OCI-LY7 (cell line): ENCODE data around the gene CCDC102B. TPM values are rescaled to one million over a fixed set of nuclear protein-coding genes. Genes with fewer than 3 reads are reported as not detected.
"Not testable (repeated sequence)": the region's sequence is repeated elsewhere in the genome, so short reads cannot be mapped to it uniquely, and the experiment has no call there.

Source experiments
- BruUV-seq: library from RNA; stranded (reverse); fragments of 400-500 nt; replicated peaks from 2 replicates; lab custom pipeline; 2021; lab: Mats Ljungman, UMichigan
- CTCF ChIA-PET: fragments of 300-600 bp; sonication (Branson Sonifier 250); formaldehyde crosslinking; loops from one replicate; lab custom pipeline; 2022; ENCODE audit warnings: antibody characterized with exemption; ENCODE audit not compliant: unreplicated experiment; lab: Charles Lee
- POLR2A ChIA-PET: fragments of 300-600 bp; sonication (Branson Sonifier 250); formaldehyde crosslinking; loops from one replicate; lab custom pipeline; 2022; ENCODE audit warnings: antibody characterized with exemption; lab: Charles Lee
- DNase-seq: peaks from one replicate; pipeline ENCODE4 v3.0.0-alpha.2; 2015; ENCODE audit warnings: low spot score
- H2AFZ ChIP-seq: fragments of 200-600 bp; sonication (generic), shearing (Covaris generic); 2 replicates; pipeline ENCODE4 v1.6.1; 2014; ENCODE audit warnings: mild to moderate bottlenecking, antibody characterized with exemption, low read length, moderate library complexity
- H3K27ac ChIP-seq: fragments of 200-600 bp; sonication (generic); 2 replicates; pipeline ENCODE4 v1.5.1; 2014; ENCODE audit warnings: mixed run types, low read depth, mild to moderate bottlenecking, moderate library complexity, low read length, inconsistent platforms; ENCODE audit not compliant: poor library complexity, severe bottlenecking
- H3K36me3 ChIP-seq: fragments of 200-600 bp; sonication (generic); 2 replicates; pipeline ENCODE4 v1.6.1; 2014; ENCODE audit warnings: mild to moderate bottlenecking, antibody characterized with exemption, low read length, moderate library complexity, mixed read lengths; ENCODE audit not compliant: insufficient read depth
- H3K4me1 ChIP-seq: fragments of 200-600 bp; sonication (generic); 2 replicates; pipeline ENCODE4 v1.5.1; 2014; ENCODE audit warnings: mild to moderate bottlenecking, low read length; ENCODE audit not compliant: insufficient read depth, poor library complexity, severe bottlenecking
- H3K4me2 ChIP-seq: fragments of 200-600 bp; sonication (generic); 2 replicates; pipeline ENCODE4 v1.6.1; 2014; ENCODE audit warnings: mild to moderate bottlenecking, low read length
- H3K4me3 ChIP-seq: fragments of 200-600 bp; sonication (generic); 2 replicates; pipeline ENCODE4 v1.5.1; 2014; ENCODE audit warnings: mild to moderate bottlenecking, low read depth, low read length; ENCODE audit not compliant: poor library complexity, severe bottlenecking
- H3K79me2 ChIP-seq: fragments of 200-600 bp; sonication (generic); 2 replicates; pipeline ENCODE4 v1.6.1; 2016; ENCODE audit warnings: low read depth, mild to moderate bottlenecking, low read length, moderate library complexity, mixed read lengths; ENCODE audit not compliant: insufficient read depth
- H3K9me2 ChIP-seq: fragments of 200-600 bp; sonication (generic); 2 replicates; pipeline ENCODE4 v1.6.1; 2016; ENCODE audit warnings: mild to moderate bottlenecking, low read length, mixed read lengths; ENCODE audit not compliant: insufficient read depth
- H3K9me3 ChIP-seq: fragments of 200-600 bp; sonication (generic); 2 replicates; pipeline ENCODE4 v1.6.1; 2014; ENCODE audit warnings: mild to moderate bottlenecking, mixed run types, low read length, mixed read lengths
- H4K20me1 ChIP-seq: fragments of 200-600 bp; sonication (generic); 2 replicates; pipeline ENCODE4 v1.6.1; 2014; ENCODE audit warnings: mild to moderate bottlenecking, antibody characterized with exemption, low read length, moderate library complexity, mixed read lengths; ENCODE audit not compliant: insufficient read depth
- CTCF ChIP-seq: fragments of 200-600 bp; sonication (generic); conservative IDR thresholded peaks from 2 replicates; pipeline ENCODE4 v1.5.1; 2014; ENCODE audit warnings: mild to moderate bottlenecking, antibody characterized with exemption, low read length, moderate library complexity, mixed read lengths
- EZH2phosphoT487 ChIP-seq: fragments of 200-600 bp; sonication (generic); IDR thresholded peaks from 2 replicates; pipeline ENCODE4 v1.6.1; 2018; ENCODE audit warnings: low read depth, borderline replicate concordance, mild to moderate bottlenecking, mixed run types, antibody characterized with exemption, low read length, moderate library complexity, mixed read lengths
- intact Hi-C: fragments of 100-400 bp; cut with micrococcal nuclease; formaldehyde crosslinking; loops from one replicate; pipeline ENCODE4 v1.10.0; 2022; ENCODE audit not compliant: unreplicated experiment
- total RNA-seq, 2 experiments: library from RNA; depleted of rRNA in 1 of 2; stranded (reverse); fragments of >200 nt in 1 of 2; shearing (Covaris generic) in 1 of 2; gene quantifications; 2 replicates each; pipeline ENCODE4 v1.2.3, GENCODE V29; 2014 to 2022

Gene CCDC102B
- total RNA-seq, 2 experiments from 2014 or later = 0.46 to 0.54 TPM

DNA sequence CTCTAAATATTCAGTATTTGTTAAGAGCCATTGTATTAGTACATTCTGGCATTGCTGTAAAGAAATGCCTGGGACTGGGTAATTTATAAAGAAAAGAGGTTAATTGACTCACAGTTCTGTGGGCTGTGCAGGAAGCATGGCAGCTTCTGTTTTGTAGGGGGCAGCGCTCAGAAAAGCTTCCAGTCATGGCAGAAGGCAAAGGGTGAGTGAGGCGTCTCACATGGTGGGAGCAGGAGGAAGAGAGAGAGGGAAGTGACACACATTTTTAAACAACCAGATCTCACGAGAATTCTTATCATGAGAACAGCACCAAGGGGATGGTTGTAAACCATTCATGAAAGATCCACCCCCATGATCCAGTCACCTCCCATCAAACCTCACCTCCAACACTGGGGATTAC lies 13.8 kb upstream of the CCDC102B start:
- Histone ChIP-seq H3K4me2 (no peak overlapping the region), H3K36me3 (no peaks in the 10 kb centered on the region), H3K79me2 (no peaks in the 10 kb centered on the region), H3K4me3 (no peak overlapping the region), H4K20me1 (no peaks in the 10 kb centered on the region), H3K9me3 (no peaks in the 10 kb centered on the region), H3K27ac (no peak overlapping the region), H3K4me1 (no peaks in the 10 kb centered on the region), H2AFZ (no peak overlapping the region), H3K9me2 (no peaks in the 10 kb centered on the region)
- POLR2A ChIA-PET = no interaction called here
- intact Hi-C loops = no loop called here
- DNase-seq = no peak
- BruUV-seq = no TSS peak
- CTCF ChIA-PET = no interaction called here
- TF ChIP-seq EZH2phosphoT487 (no peak), CTCF (no peak)

DNA sequence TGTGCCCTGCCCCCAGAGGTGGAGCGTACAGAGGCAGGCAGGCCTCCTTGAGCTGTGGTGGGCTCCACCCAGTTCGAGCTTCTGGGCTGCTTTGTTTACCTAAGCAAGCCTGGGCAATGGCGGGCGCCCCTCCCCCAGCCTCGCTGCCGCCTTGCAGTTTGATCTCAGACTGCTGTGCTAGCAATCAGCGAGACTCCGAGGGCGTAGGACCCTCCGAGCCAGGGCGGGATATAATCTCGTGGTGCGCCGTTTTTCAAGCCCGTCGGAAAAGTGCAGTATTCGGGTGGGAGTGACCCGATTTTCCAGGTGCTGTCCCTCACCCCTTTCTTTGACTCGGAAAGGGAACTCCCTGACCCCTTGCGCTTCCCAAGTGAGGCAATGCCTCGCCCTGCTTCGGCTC lies 7.6 kb upstream of the CCDC102B start:
- H3K4me1 ChIP-seq, CTCF ChIA-PET, H3K4me3 ChIP-seq, POLR2A ChIA-PET, DNase-seq, BruUV-seq, intact Hi-C loops, H3K27ac ChIP-seq, H4K20me1 ChIP-seq, H3K36me3 ChIP-seq, H3K4me2 ChIP-seq, H3K9me3 ChIP-seq, H3K9me2 ChIP-seq, H3K79me2 ChIP-seq, H2AFZ ChIP-seq: not testable (repeated sequence)

GRCh38 chr18:68791801-68792200 lies 6.1 kb upstream of the CCDC102B start:
- CTCF ChIA-PET = no interaction called here
- Histone ChIP-seq H3K9me3 (no peaks in the 10 kb centered on the region), H3K9me2 (no peaks in the 10 kb centered on the region), H3K27ac (no peak overlapping the region), H3K4me3 (no peak overlapping the region), H3K36me3 (no peaks in the 10 kb centered on the region), H3K79me2 (no peaks in the 10 kb centered on the region), H3K4me2 (no peak overlapping the region), H2AFZ (no peak overlapping the region), H3K4me1 (no peaks in the 10 kb centered on the region), H4K20me1 (no peaks in the 10 kb centered on the region)
- no peak for TF ChIP-seq EZH2phosphoT487
- no peak for TF ChIP-seq CTCF
- POLR2A ChIA-PET = no interaction called here
- no peak for DNase-seq
- intact Hi-C loops = no loop called here
- BruUV-seq = no TSS peak
